Ascending aorta (tissue), 2 donors: ENCODE measurements around the gene POLE4. TPM values are rescaled to one million over a fixed set of nuclear protein-coding genes. Genes with fewer than 3 reads are reported as not detected.
A peak's percentile ranks its signal among the peaks of the same experiment; 100 is the strongest.

Experiments used
- DNase-seq, 2 donors: peaks; one replicate each; pipeline ENCODE4 v3.0.0-alpha.2; 2019; ENCODE audit warnings: low spot score in 2 of 2
- H3K27ac ChIP-seq, 2 donors: fragments of 200-600 bp; sonication (generic); one replicate each; pipeline ENCODE4 v1.5.1; 2016 to 2017; ENCODE audit warnings: mild to moderate bottlenecking in 1 of 2
- H3K27me3 ChIP-seq: fragments of 200-600 bp; sonication (generic); one replicate; pipeline ENCODE4 v1.5.1; 2017
- H3K36me3 ChIP-seq, 2 donors: fragments of 200-600 bp; sonication (generic); one replicate each; pipeline ENCODE4 v1.5.1; 2016
- H3K4me1 ChIP-seq, 2 donors: fragments of 200-600 bp; sonication (generic); one replicate each; pipeline ENCODE4 v1.5.1; 2016 to 2017; ENCODE audit warnings: mild to moderate bottlenecking in 1 of 2
- H3K4me3 ChIP-seq, 2 donors: fragments of 200-600 bp; sonication (generic); one replicate each; pipeline ENCODE4 v1.5.1; 2016 to 2017; ENCODE audit warnings: mild to moderate bottlenecking in 1 of 2
- H3K9me3 ChIP-seq, 2 donors: fragments of 200-600 bp; sonication (generic); one replicate each; pipeline ENCODE4 v1.5.1; 2016
- CTCF ChIP-seq, 3 experiments: fragments of 200-600 bp in 2 of 3; fragments of 450-650 bp in 1 of 3; sonication (generic) in 2 of 3; IDR thresholded peaks; one replicate each; pipeline ENCODE4 v1.5.1; 2016 to 2019; ENCODE audit warnings: antibody characterized with exemption in 3 of 3, mild to moderate bottlenecking in 1 of 3, moderate library complexity in 1 of 3
- intact Hi-C: fragments of 100-400 bp; cut with DNase I; formaldehyde crosslinking; loops from one replicate; pipeline ENCODE4 v1.15.1; 2023
- total RNA-seq: library from RNA; depleted of rRNA; stranded (reverse); fragments of >200 nt; gene quantifications from one replicate; pipeline ENCODE4 v1.1.0, GENCODE V29; 2016

The POLE4 gene
- total RNA-seq, 1 donor from 2014 or later = 57.5 TPM

- Histone ChIP-seq H3K27me3 (no peaks in the 10 kb centered on the region), H3K9me3 (no peaks in the 10 kb centered on the region), H3K4me3 (no peak overlapping the region), H3K36me3 (no peaks in the 10 kb centered on the region), H3K4me1 (no peaks in the 10 kb centered on the region), H3K27ac (no peak overlapping the region)
- intact Hi-C loops = loop anchor here (5.0 kb wide), 1 partner anchor 486 kb away; no protein-coding TSS in a partner anchor
- no peak for DNase-seq
- TF ChIP-seq CTCF (IDR thresholded peaks at IDR 0.05) = no peak
Observed at GRCh38 chr2:74916394-74916793, 42.0 kb upstream of the POLE4 start.

GRCh38 chr2:74917702-74918619 lies 40.5 kb upstream of the POLE4 start:
- Histone ChIP-seq H3K27me3 (no peaks in the 10 kb centered on the region), H3K36me3 (no peaks in the 10 kb centered on the region), H3K4me1 (no peaks in the 10 kb centered on the region), H3K9me3 (no peaks in the 10 kb centered on the region), H3K4me3 (no peak overlapping the region), H3K27ac (no peak overlapping the region)
- TF ChIP-seq CTCF (IDR thresholded peaks at IDR 0.05) = no peak
- intact Hi-C loops = loop anchor here (5.0 kb wide), 1 partner anchor 484 kb away; no protein-coding TSS in a partner anchor
- DNase-seq = no peak

- TF ChIP-seq CTCF (IDR thresholded peaks at IDR 0.05) = peak; percentile 58 to 88 (median 73)
- intact Hi-C loops = loop anchor here (5.0 kb wide), 1 partner anchor 482 kb away; no protein-coding TSS in a partner anchor
Observed at GRCh38 chr2:74919827-74920226, 38.6 kb upstream of the POLE4 start.

GRCh38 chr2:74921236-74921736 lies 37.2 kb upstream of the POLE4 start:
- TF ChIP-seq CTCF (IDR thresholded peaks at IDR 0.05) = no peak
- H3K9me3 ChIP-seq = no peaks in the 10 kb centered on the region
- intact Hi-C loops = no loop called here
- DNase-seq = no peak
- no peaks in the 10 kb centered on the region for H3K36me3 ChIP-seq
- H3K27me3 ChIP-seq = no peaks in the 10 kb centered on the region
- H3K27ac ChIP-seq = no peak overlapping the region
- H3K4me3 ChIP-seq = no peak overlapping the region
- H3K4me1 ChIP-seq = no peaks in the 10 kb centered on the region

More at GRCh38 chr2:74919827-74920226, 38.6 kb upstream of the POLE4 start:
- Histone ChIP-seq H3K36me3 (no peaks in the 10 kb centered on the region), H3K4me1 (no peaks in the 10 kb centered on the region), H3K27me3 (no peaks in the 10 kb centered on the region), H3K27ac (no peak overlapping the region), H3K9me3 (no peaks in the 10 kb centered on the region), H3K4me3 (peak overlapping the region in 1 of 2 donors; percentile 54)
- peak in 1 of 2 donors; percentile 65 for DNase-seq

- no peak overlapping the region for H3K27ac ChIP-seq
- no peaks in the 10 kb centered on the region for H3K4me1 ChIP-seq
- DNase-seq = no peak
- intact Hi-C loops = no loop called here
- H3K9me3 ChIP-seq = no peaks in the 10 kb centered on the region
- H3K27me3 ChIP-seq = no peaks in the 10 kb centered on the region
- H3K4me3 ChIP-seq = no peak overlapping the region
- TF ChIP-seq CTCF (IDR thresholded peaks at IDR 0.05) = no peak
- H3K36me3 ChIP-seq = no peaks in the 10 kb centered on the region
Observed at GRCh38 chr2:74922592-74923227, 35.7 kb upstream of the POLE4 start.
